NCI-H1048 (cell line): ENCODE data around the gene NCMAP.

Experiments used
- DNase-seq: peaks from one replicate; lab custom pipeline; 2025; lab: John Stamatoyannopoulos, UW

NCMAP gene

DNA sequence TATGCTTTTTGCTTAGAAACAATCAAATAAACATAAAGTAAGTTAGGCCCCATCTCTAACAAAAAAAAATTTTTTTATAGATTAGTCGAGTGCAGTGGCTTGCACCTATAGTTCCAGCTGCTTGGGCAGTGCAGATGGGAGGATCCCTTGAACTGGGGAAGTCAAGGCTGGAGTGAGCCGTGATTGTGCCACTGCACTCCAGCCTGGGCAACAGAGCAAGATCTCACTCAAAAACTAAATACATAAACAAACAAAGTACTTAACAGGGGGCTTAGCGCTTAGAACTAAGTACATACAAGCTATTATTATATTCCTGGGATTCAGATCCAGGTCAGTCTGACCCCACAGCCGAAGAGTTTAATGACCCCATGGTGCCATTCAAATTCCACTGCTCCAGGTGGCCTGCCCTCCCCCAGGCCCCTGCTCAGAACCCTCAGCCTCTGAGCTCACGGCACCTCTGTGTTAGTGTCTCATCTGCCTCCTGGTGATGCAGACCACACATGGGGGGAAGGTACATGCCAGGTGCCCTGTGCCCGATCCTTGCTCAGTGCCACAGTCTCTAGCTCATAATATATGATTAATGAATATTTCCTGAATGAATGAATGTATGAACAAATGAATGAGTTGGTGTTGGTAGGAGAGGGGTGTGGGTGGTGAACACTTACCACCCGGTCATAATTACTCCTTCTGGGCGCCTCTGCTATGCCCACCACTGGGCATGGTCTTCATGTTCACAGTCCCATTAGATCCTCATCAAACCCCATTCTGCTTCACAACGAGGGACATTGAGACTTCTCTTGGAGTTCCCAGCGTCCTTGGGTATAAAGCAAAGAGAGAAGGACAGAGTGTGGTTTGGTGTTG, 14.6 kb downstream of the NCMAP start:
- DNase-seq, result no peak

DNA sequence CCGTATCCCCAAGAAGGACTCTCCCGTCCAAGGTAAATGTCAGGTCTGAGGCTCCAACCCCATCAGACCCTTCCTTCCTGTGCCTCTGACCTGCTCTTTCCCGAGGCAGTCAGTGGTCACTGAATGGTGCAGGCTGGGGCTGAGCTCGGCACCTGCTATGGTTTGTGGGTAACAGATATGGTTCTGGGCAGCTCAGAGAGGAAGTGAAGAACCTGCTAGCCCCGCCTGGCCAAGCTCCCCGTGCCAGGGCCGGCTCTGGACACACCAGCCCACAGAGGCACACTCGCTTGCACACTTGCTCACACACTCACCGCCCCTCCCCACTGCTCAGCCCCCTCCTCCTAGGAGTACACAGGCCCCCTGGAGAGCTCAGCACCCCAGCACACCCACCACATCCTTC, 16.4 kb downstream of the NCMAP start:
- DNase-seq, result no peak

DNA sequence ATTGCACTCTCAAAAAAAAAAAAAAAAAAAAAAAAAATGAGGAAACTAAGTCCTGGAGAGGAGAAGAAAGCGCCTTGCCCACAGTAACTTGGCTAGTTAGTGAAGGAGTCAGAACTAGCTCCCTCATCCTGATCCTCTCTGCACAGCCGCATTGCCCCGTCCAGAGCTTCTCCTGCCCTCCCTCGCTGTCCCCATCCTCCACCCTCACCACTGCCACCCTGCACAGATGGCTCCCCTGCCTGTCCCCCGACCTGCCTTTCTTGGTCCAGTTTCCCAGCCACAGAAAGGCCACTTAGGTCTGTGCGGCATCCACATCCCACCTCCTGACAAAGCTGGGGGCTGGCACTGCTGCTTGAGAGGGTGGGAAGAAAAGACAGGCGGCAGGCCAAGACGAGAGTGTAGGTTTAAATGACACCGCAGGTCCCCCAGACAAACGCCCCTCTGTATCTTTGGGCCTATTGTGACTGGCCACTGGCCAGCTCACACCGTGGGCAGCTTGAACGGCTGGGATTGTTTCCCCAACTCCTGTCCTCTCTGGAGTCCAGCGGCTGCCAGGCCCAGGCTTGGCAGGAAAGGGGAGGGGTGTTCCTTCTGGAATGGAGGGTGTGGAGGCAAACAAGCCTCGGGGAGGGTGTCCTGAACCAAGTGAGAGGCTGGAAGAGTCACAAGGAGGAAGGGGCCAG, 20.2 kb downstream of the NCMAP start:
- no peak for DNase-seq

DNA sequence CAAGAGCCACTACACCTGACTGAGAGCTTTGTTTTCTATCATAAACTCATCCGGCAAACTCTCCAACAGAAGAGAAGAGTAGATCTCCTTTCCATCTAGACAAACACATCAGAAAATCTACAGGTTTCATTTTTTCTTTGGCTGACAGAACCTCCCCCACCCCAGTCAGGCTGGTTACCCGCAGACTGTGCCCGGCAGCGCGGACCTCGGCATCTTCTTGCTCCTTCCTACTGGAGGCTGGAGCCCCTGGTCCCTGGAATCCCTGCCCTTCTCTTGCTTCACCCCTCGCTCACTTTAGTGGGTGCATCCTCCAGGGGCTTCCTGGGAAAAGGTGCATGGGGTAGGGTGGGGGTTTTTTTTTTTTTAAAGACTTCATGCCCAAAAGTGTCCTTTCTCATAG, 23.0 kb downstream of the NCMAP start:
- DNase-seq, result no peak

DNA sequence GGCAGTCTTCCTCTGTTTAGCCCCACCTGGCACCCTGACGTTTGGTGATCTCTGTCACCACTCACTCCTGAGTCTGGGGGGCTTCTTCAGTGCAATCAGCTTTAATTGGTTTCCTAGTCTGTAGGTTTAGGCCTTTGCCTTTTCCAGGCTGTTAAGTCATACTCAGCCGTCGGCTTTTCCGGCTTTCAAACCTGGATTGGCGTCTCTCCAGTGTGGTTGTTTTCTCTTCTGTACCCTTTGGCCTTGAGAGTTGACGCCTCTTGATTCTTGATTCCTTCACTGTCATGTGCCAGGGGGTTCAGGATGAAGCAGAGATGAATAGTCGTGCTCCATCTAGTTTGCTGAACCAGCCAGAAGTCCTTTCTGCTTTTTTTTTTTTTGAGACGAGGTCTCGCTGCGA, 24.9 kb downstream of the NCMAP start:
- no peak for DNase-seq

DNA sequence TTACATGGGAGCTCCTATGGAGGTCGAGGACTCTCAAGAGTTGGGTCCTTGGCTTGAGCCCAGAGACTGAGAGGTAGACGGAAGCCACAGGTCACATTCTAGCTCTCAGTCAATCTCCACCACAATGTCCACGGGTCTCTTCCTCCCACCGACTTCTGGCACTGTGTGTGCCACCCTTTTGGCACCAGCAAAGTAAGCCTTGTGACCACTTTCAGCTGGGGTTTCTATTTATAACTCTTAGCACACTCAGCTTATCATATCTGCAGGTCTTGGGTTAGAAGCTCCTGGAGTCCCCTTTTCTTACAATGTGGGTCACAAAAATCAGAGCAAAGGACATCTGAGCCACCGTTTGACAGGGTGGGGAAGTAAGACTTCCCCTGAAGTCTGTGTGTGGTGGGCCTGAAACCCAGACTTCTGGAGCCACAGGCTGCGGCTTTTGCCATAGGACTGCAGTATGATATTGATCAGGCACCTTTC, 28.3 kb downstream of the NCMAP start:
- DNase-seq, result no peak

DNA sequence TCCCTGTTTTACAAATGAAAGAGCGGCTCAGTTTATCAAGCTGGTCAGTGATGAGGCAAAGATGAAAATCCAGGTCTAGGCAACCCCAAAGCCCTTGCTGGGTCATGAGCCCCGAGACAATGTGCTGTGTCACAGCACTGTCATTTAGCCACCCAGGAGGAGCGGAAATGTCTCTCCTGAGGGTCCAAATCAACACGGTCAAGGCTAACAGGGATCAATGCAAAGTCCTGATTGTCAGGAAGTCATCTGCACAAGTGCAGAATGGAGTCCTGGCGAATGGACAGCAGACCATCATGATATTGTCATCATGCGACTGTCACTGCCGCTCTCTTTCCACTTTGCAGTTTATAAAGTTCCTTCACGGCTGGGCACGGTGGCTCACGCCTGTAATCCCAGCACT, 30.2 kb downstream of the NCMAP start:
- no peak for DNase-seq

DNA sequence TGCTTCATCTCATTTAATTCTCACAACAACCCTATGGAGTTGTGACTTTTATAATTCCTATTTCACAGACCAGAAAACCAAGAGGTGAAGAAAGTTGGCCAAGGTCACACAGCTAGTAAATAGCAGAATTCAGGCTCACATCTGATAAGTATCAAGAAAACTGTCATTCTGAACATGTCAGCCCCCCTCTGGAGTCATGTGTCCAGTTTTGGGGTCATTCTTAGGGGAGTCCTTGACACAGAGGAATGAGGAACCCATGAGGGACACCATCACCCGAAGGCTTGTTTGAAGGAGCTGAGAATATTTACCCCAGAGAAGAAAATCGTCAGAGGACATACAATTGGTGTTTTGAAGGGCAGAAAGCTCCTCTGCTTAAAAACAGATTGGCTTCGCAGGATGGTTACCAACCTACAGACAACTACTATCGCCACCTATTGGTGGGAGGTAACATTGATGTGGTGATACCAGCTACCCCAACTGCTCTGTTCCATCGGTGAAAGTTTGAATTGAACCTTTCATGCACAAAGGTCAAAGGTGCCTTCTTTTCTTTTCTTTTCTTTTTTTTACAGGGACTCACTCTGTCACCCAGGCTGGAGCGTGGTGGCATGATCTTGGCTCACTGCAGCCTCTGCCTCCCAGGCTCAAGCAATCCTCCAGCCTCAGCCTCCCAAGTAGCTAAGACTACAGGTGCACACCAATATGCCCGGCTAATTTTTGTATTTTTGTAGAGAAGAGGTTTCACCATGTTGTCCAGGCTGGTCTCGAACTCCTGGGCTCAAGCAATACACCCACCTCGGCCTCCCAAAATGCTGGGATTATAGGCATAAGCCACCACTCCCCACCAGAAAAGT, 31.3 kb downstream of the NCMAP start:
- peak; percentile 17 for DNase-seq

DNA sequence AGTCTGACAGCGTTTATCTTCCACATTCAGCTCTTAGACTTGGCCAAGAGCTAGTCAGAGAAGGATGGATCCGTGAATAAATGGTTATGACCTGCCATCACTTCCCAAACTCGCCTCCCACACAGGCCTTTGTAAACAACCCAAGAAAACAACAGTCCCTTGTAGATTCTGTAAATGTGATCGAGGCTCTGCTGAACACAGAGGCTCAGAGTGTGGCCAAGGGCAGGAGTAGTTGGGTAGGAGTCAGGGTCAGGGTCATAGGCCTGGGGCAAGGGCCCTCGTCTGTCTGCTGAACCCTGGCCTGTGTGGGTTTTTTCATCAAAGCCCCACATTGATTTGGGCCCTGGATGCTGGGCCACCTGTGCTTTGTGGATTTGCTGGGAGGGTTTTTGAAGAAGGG, 32.7 kb downstream of the NCMAP start:
- no peak for DNase-seq

DNA sequence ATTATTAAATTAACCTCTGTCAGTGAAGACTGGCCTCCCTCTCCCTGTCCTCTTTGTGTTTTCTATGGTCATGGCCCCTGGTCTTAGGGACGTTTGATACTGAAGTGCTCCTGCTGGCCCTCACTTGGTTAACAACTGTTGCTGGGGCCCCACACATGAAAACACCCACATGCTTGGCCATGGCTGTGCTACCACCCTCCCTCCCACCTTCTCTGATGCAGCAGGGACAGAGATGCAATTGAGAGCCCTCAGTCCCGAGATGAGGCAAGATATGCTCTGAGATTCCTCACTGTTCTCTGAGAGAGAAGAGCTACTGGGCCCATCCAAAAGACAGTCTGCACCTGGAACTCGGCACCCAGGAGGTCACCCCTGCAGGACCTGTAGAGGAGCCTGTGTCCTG, 33.3 kb downstream of the NCMAP start:
- no peak for DNase-seq

DNA sequence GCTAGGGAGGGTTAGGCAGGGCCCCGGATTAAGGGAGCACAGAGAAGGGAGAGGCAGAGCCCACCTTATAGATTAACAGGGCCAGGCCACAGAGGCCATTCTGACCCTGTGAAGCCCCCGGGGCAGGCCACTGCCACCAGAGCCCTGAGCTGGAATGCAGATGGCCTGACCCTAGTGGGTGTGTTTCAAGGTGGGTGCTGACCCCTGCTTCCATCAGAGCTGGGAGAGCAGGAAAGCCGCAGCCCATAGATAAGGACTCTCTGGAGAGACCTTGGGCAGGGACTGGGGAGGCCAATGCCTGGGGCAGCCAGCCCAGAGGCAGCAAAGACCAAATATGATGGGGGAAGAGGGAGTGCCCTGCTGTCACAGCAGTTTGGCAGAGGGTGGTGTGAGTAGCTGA, 35.9 kb downstream of the NCMAP start:
- DNase-seq, result no peak

DNA sequence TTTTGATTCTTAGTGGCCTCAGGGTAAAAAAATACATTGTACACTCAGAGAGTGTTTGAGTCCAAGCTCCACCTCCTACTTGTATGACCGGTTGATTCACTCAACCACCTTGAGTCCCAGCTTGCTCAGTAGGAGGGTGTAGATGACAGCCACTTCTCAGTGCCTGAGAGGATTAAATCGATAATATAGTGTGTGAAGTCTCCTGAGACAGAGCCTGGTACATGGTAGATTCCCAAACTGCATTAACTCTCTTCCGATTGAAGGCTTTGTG, 38.4 kb downstream of the NCMAP start:
- DNase-seq, result no peak

DNA sequence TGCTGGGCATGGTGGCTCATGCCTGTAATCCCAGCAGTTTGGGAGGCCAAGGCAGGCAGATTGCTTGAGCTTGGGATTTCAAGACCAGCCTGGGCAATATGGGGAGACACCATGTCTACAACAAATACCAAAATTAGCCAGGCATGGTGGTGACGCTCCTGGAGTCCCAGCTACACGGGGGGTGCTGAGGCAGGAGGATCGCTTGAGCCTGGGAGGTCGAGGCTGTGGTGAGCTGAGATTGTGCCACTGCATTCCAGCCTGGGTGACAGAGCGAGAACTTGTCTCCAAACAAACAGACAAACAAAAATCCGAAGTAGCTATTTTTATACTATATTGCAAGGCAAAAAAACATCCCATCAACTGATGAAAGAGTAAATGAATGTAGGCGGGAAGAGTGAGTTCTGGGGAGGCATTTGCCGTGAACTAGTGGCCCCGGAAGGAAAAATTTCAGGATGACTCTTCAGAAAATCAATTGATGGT, 40.6 kb downstream of the NCMAP start:
- no peak for DNase-seq

DNA sequence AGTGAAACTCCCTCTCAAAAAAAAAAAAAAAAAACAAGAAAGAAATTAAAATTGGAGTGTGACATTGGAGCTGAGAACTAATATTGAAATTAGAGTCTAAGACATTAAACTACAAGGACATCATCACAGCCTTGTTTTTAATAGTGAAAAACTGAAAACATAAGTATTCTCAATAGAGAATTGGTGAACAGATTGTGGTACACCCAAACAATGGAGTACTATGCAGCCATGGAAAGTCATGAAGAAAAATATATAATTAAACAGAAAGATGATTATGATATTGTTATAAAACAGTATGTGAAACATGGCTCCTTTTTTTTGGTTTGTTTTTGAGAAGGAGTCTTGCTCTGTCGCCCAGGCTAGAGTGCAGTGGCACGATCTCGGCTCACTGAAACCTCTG, 43.4 kb downstream of the NCMAP start:
- no peak for DNase-seq

DNA sequence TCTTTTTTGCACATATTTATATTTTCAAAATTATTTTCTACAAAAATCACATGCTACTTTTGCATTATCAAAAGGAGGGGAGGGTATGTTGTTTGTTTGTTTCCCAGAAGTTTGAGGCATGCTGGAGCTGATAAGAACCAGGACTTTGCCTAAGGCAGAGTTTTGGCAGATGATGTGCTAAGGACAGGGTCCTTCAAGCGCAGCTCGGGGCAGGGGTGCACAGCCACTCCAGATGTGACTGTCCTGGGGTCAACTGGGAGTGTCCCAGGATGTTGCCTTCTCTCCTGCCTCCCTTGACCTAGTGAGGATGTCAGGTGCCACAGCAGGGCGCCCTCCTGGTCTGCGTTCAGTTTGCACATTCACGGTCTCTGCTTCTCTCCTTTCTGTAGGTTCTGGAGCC, 44.7 kb downstream of the NCMAP start:
- no peak for DNase-seq

DNA sequence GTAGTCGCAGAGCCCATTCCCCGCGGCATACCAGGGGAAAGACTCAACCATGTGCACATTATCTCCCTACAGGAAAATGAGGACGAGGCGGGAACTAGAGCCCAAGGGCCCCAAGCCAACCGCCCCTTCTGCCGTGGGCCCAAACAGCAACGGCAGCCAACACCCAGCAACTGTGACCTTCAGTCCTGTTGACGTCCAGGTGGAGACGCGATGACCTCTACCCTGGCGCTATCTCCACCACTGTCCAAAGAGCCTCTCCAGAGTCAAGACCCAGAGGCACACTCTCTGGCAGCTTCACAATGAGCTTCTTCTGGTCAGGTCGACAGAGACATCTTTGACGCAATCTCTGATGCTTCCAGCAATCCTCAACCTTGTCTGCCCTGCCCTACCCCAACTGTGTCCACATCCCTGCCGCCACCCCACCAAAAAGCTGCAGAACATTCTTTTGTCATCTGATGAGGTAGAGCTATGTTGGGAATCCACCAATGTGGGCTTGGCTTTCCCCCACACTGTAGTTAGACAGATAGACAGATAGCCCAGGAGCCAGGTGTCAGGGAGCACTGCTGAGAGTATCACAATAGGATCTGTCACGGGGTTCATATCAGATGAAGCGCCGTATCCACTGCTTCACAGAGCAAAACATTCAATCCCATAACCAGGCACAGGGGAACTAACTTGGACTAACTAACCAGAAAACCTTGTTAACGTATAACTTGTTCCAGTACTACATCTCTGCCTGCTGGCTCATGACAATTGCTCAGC, 49.8 kb downstream of the NCMAP start:
- no peak for DNase-seq

DNA sequence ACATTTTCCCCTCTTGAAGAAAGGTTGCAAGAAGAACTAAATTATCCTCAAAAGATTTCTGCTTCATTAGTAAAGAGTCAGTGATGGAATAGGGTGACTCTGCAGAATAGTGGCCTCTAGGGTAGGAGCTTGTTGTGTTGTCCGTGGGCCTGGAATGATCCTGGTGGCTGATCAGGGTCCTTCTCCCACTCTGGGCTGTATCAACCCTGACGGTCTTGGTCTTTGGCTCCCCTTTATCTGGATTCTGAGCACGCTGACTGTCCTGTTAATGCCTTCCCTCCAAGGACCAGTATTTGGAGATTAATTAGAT, 50.4 kb downstream of the NCMAP start:
- no peak for DNase-seq

DNA sequence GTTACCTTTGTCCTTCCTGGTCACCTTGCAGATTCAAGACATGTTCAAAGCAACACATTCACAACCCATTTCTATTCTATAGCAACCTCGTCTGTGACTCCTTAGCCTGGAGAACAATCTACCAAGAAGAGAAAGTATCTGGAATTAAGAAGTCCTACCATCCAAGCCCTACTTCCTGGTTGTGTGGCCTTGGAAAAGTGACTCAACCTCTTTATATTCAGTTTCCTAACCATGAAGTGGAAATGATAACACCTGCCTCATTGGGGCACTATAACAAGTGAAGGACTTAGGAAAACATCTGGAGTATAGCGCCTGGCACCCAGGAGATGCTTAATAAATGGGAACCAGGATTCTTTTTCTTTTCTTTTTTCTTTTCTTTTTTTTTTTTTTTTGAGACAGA, 50.7 kb downstream of the NCMAP start:
- DNase-seq, result no peak

DNA sequence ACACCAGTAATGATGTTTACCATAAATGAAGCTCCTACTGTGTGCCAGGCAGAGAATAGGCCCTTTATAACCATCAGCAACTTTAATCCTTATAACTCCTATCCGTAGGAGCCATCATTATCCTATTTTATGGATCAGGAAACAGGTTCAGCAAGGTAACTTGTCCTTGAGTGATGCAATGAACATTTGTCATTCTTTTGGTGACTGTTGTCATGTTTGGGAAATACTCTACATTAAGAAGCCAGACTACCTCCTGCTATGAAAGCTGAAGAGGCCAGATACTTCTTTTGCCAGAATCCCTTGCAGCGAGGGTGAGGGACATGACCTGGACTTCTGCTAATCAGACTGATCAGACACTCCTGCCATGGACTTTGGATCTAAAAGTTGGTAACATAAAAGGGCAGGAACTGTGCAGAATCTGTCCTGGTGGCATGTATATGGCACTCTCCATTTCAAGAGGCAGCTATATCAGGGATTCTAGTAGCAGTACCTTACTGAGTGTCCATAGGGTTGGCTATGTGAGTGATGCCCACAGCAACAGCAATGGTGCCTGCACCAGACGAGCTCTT, 54.1 kb downstream of the NCMAP start:
- DNase-seq, result no peak

DNA sequence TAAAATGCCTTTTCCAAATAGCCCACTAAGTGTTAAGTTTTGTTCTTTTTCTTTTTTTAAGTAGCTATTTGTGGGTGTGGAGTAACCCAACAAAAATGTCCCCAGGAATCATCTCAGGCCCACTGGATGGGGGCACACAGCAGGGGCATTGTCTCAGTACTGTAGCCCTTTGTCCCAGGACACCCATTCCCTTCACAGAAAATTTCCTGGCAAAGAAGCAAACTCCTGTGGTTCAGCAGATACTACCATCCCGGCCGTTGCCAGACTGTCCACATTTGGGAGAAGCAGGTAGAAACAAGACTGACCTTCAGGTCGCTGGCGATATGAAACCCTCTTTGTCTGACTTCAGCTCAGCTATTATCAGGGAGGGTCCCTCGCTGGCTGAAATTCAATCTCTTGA, 63.5 kb downstream of the NCMAP start:
- DNase-seq, result no peak

DNA sequence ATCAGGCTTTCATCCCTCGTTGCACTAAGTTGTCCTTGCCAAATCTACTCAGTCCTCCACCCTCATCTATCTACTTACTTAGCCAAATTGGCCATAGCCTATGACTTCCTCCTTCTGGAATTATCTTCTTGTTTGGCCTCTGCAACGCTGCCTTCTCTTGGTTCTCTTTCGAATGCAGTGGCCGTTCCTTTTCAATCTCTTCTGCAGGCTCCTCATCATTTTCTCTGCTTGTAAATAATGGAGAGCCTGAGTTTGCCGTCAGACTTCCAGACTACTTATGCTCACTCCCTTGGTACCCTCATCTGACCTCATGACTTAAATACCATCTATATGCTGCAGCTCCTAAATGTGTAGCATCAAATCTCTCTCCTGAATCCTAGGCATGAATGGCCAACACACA, 64.8 kb downstream of the NCMAP start:
- no peak for DNase-seq

DNA sequence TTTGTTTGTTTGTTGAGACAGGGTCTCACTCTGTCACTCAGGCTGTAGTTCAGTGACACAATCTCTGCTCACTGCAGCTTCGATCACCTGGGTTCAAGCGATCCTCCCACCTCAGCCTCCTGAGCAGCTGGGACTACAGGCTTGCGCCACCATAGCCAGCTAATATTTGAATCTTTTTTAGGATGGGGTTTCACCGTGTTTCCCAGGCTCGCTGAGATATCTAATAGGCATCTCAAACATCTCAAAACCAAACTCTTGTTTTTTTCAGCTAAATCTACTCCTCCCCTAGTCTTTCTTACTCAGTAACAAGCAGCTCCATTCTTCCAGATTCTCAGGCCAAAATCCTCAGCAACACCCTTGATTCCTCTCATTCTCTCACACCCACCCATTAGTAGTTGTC, 65.2 kb downstream of the NCMAP start:
- DNase-seq, result no peak
